AG10803 (cell line): ENCODE results near the gene ZNG1A.
"Not testable (repeated sequence)": the region's sequence is repeated elsewhere in the genome, so short reads cannot be mapped to it uniquely, and the experiment has no call there.

Experiments used
- DNase-seq: peaks from one replicate; pipeline ENCODE4 v3.0.0; 2010; ENCODE audit warnings: low read depth
- H3K4me3 ChIP-seq: 2 replicates; pipeline ENCODE4 v1.5.1; 2011; ENCODE audit warnings: mild to moderate bottlenecking, low read length, control low read depth
- CTCF ChIP-seq: conservative IDR thresholded peaks from 2 replicates; pipeline ENCODE4 v1.5.1; 2011; ENCODE audit warnings: mild to moderate bottlenecking, low read length, control low read depth, inconsistent platforms

Gene ZNG1A

GRCh38 chr9:217950-218349 lies 39.1 kb upstream of the ZNG1A start:
- no peak for DNase-seq
- no peak overlapping the region for H3K4me3 ChIP-seq
- TF ChIP-seq CTCF: no peak

- no peak for TF ChIP-seq CTCF
- DNase-seq: no peak
- H3K4me3 ChIP-seq: no peak overlapping the region
These were observed 38.0 kb upstream of the ZNG1A start for GRCh38 chr9:216866-217265.

- H3K4me3 ChIP-seq: no peak overlapping the region
- TF ChIP-seq CTCF: no peak
- no peak for DNase-seq
These were observed 36.8 kb upstream of the ZNG1A start for GRCh38 chr9:215631-216155.

- TF ChIP-seq CTCF: no peak
- peak within 1 kb of the TSS; percentile 42 for H3K4me3 ChIP-seq
- DNase-seq: no peak
These were observed 36.0 kb upstream of the ZNG1A start, which contains the start of gene DOCK8 for GRCh38 chr9:214648-215493. DOCK8 (plus strand) TSS chr9:214865; CDS start chr9:214977, 112 bp downstream.

- DNase-seq: no peak
- no peak overlapping the region for H3K4me3 ChIP-seq
- TF ChIP-seq CTCF: no peak
These were observed 35.4 kb upstream of the ZNG1A start for GRCh38 chr9:214351-214647.

GRCh38 chr9:213901-214300 lies 35.0 kb upstream of the ZNG1A start:
- H3K4me3 ChIP-seq, DNase-seq: not testable (repeated sequence)

GRCh38 chr9:212297-212696 lies 33.4 kb upstream of the ZNG1A start:
- TF ChIP-seq CTCF: no peak
- H3K4me3 ChIP-seq: no peak overlapping the region
- DNase-seq: no peak
